Upper lobe of left lung (tissue), 6 donors: ENCODE results near the gene GNB2. TPM values are rescaled to one million over a fixed set of nuclear protein-coding genes. Genes with fewer than 3 reads are reported as not detected.
A peak's percentile ranks its signal among the peaks of the same experiment; 100 is the strongest.

Source experiments
- ATAC-seq, 2 donors: fragments of 200-7000 bp; cut with Tn5 transposase; one replicate each; pipeline ENCODE4 v1.9.1; 2022; ENCODE audit warnings: mild to moderate bottlenecking in 2 of 2, moderate library complexity in 2 of 2; ENCODE audit not compliant: low FRiP score in 2 of 2
- DNase-seq, 2 donors: peaks; one replicate each; pipeline ENCODE4 v3.0.0-alpha.2; 2019 to 2020
- H3K27ac ChIP-seq, 4 donors: fragments of 200-600 bp; sonication (generic); one replicate each; pipeline ENCODE4 v1.5.1; 2016 to 2019
- H3K27me3 ChIP-seq, 4 donors: fragments of 200-600 bp; sonication (generic); one replicate each; pipeline ENCODE4 v1.5.1; 2017 to 2019
- H3K36me3 ChIP-seq, 4 donors: fragments of 200-600 bp; sonication (generic); one replicate each; pipeline ENCODE4 v1.5.1; 2016 to 2019
- H3K4me1 ChIP-seq, 4 donors: fragments of 200-600 bp; sonication (generic); one replicate each; pipeline ENCODE4 v1.5.1; 2018 to 2019
- H3K4me3 ChIP-seq, 4 donors: fragments of 200-600 bp; sonication (generic); one replicate each; pipeline ENCODE4 v1.5.1; 2017 to 2019; ENCODE audit warnings: mild to moderate bottlenecking in 2 of 4, moderate library complexity in 1 of 4
- H3K9me3 ChIP-seq, 4 donors: fragments of 200-600 bp; sonication (generic); one replicate each; pipeline ENCODE4 v1.5.1; 2018 to 2019
- EP300 ChIP-seq, 4 donors: sonication (generic); formaldehyde crosslinking; IDR thresholded peaks; one replicate each; pipeline ENCODE4 v1.5.1; 2017; ENCODE audit warnings: antibody characterized with exemption in 4 of 4, control low read depth in 2 of 4
- POLR2A ChIP-seq, 4 donors: fragments of 450-650 bp; IDR thresholded peaks; one replicate each; pipeline ENCODE4 v1.5.1; 2016 to 2017; ENCODE audit warnings: antibody characterized with exemption in 4 of 4, mild to moderate bottlenecking in 2 of 4
- POLR2AphosphoS5 ChIP-seq, 2 donors: sonication (generic); formaldehyde crosslinking; IDR thresholded peaks; one replicate each; pipeline ENCODE4 v1.5.1; 2017; ENCODE audit warnings: antibody characterized with exemption in 2 of 2
- WGBS, 2 donors: methylation state at CpG; one replicate each; pipeline ENCODE4 v1.1.5; 2017 to 2018; 5-methylcytosine and 5-hydroxymethylcytosine counted together
- total RNA-seq, 6 donors: library from RNA; depleted of rRNA in 4 of 6; stranded (reverse); fragments of >200 nt in 4 of 6; gene quantifications; one replicate each; pipeline versions ENCODE4 v1.1.0 to v1.2.1, GENCODE V29; 2016 to 2021
- TF ChIP-seq, protein P1 (sequence below), 6 experiments: fragments of 450-650 bp in 4 of 6; fragments of 200-600 bp in 2 of 6; sonication (generic) in 2 of 6; IDR thresholded peaks; one replicate each; pipeline ENCODE4 v1.5.1; 2016 to 2019; ENCODE audit warnings: antibody characterized with exemption in 6 of 6
- donor health status: DM: no; HTN: no; CAD: no; lungs with moderate emphysema.
- donor health status: DM: no; HTN: yes; CAD: no; lungs with severe emphysema.

The GNB2 gene
- total RNA-seq, result 100 to 1,000 TPM; 153 to 291 (median 278) TPM

DNA sequence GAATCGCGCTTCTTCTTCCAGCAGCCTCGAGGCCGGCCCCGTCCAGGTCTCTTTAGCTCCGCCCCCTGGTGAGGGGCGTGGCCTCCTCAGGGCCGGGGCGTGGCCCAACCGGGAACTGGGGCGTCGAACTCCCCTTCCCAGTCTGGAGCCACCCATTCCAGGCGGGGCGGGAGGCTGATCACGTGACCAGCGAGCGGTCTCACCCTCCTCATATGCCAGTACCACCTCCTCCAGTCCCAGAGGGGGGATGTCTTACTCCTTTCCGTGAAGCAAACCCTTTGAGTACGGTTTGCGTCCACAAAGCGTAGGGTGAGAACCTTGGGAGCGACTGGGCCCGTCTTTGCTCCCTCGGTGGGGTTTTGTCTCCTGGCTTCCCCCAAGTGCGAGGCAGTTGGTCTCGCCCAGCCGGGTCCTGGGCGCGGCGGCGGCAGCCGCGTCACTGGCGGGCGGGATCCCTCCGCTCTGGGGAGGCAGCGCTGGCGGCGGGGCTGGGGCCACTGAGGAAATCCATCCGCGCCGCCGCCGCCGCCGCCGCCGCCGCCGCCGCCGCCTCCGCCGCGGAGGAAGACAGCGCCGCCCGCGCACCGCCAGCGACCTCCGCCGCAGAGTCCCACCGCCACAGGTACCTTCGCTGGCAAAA is at the start of gene GNB2:
GNB2 (plus strand) TSS at position 439 of the 640 bp plus-strand sequence. CDS start 2,526 bp downstream, outside the sequence.
- peaks cover 16 to 22% (median 21%) of the 10 kb centered on the region in 4 donors for H3K36me3 ChIP-seq
- ATAC-seq, result peak; percentile 93 to 97
- peaks cover 6 to 34% (median 18%) of the 10 kb centered on the region in 4 donors for H3K4me1 ChIP-seq
- H3K4me3 ChIP-seq, result peak within 1 kb of the TSS; percentile 87 to 96 (median 94)
- 0% methylated on average over 13 to 27 of the region's 65 CpGs for WGBS, 2 donors
- peak; percentile 100 for DNase-seq
- H3K27ac ChIP-seq, result peak within 1 kb of the TSS; percentile 97 to 100 (median 100)
- H3K9me3 ChIP-seq, result no peaks in the 10 kb centered on the region
- peak; percentile 86 to 95 for TF ChIP-seq POLR2AphosphoS5 (IDR thresholded peaks at IDR 0.05)
- TF ChIP-seq POLR2A (IDR thresholded peaks at IDR 0.05), result peak in 3 of 4 donors; percentile 55 to 93 (median 86)
- TF ChIP-seq, protein P1, sequence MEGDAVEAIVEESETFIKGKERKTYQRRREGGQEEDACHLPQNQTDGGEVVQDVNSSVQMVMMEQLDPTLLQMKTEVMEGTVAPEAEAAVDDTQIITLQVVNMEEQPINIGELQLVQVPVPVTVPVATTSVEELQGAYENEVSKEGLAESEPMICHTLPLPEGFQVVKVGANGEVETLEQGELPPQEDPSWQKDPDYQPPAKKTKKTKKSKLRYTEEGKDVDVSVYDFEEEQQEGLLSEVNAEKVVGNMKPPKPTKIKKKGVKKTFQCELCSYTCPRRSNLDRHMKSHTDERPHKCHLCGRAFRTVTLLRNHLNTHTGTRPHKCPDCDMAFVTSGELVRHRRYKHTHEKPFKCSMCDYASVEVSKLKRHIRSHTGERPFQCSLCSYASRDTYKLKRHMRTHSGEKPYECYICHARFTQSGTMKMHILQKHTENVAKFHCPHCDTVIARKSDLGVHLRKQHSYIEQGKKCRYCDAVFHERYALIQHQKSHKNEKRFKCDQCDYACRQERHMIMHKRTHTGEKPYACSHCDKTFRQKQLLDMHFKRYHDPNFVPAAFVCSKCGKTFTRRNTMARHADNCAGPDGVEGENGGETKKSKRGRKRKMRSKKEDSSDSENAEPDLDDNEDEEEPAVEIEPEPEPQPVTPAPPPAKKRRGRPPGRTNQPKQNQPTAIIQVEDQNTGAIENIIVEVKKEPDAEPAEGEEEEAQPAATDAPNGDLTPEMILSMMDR (IDR thresholded peaks at IDR 0.05), result peak in 3 of 6 experiments; percentile 27 to 32 (median 31)
- TF ChIP-seq EP300 (IDR thresholded peaks at IDR 0.05), result peak in 1 of 4 donors; percentile 69
- no peaks in the 10 kb centered on the region for H3K27me3 ChIP-seq

DNA sequence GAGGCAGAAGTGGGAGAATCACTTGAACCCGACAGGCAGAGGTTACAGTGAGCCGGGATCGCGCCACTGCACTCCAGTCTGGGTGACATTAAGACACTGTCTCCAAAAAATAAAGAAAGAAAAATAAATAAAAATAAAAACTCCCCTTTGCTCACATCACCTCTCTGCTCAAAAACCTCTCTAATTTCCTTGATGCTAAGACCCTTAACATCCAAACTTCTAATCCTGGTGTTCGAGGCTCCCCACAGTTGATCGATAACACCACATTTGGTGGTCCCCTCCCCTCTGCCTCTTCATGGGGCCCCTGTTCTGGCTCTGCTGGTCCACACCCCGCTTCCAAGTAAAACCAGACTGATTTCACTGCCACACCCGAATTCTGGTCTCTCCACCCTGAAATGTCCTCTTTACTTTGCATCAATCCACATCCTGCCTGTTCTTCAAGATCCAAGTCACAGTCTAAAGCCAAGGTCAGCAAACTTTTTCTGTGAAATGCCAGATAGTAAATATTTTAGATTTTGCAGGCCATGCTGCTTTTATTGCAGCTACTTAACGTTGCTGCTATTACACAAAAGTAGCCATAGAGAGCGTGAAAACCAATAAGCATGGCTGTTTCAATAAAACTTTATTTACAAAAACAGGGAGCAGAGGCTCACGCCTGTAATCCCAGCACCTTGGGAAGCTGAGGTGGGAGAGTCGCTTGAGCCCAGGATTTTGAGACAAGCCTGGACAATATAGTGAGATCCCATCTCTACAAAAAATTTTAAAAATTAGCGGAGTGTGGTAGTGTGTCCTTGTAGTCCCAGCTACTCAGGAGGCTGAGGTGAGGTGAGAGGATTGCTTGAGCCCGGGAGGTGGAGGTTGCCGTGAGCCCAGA is 49.4 kb upstream of the GNB2 start:
- no peaks in the 10 kb centered on the region for H3K36me3 ChIP-seq
- H3K27ac ChIP-seq, result no peak overlapping the region
- H3K4me1 ChIP-seq, result peaks cover 8 to 13% (median 10%) of the 10 kb centered on the region in 4 donors
- H3K9me3 ChIP-seq, result no peaks in the 10 kb centered on the region
- WGBS, 2 donors, result 87 to 90% methylated on average over 15 of the region's 15 CpGs
- no peak overlapping the region for H3K4me3 ChIP-seq
- TF ChIP-seq, protein P1 (IDR thresholded peaks at IDR 0.05), result no peak
- TF ChIP-seq POLR2A (IDR thresholded peaks at IDR 0.05), result no peak
- TF ChIP-seq POLR2AphosphoS5 (IDR thresholded peaks at IDR 0.05), result no peak
- TF ChIP-seq EP300 (IDR thresholded peaks at IDR 0.05), result no peak
- DNase-seq (no peak), ATAC-seq (no peak)
- no peaks in the 10 kb centered on the region for H3K27me3 ChIP-seq

DNA sequence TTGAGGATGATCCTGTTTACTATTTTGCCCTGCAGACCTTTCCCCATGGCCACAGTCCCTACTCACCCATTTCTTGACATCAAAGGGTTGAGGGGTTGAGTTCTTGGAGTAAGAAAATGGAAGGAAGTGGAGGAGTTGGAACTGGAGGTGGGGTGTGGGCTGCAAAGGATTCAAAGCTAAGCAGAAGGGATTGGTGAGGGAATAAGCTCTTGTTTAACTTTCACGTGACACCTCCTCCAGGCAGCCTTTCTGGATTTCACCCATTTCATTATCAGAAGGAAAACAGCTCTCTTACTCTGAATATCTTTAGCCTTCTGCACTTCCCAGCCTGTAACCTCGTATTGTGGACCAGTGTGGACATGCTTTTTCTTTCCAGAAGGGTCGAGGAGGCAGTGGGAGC is 47.5 kb upstream of the GNB2 start:
- TF ChIP-seq POLR2AphosphoS5 (IDR thresholded peaks at IDR 0.05) (no peak), EP300 (IDR thresholded peaks at IDR 0.05) (no peak)
- H3K4me1 ChIP-seq, result peaks cover 8 to 13% (median 10%) of the 10 kb centered on the region in 4 donors
- whole genome bisulfite sequencing, 2 donors, result 10 to 25% methylated on average over 3 of the region's 3 CpGs
- H3K27me3 ChIP-seq, result no peaks in the 10 kb centered on the region
- ATAC-seq, result no peak
- no peak for DNase-seq
- H3K36me3 ChIP-seq, result no peaks in the 10 kb centered on the region
- H3K4me3 ChIP-seq, result peak overlapping the region in 3 of 4 donors; percentile 21 to 43 (median 28)
- peak overlapping the region in 2 of 4 donors; percentile 52 to 67 for H3K27ac ChIP-seq
- H3K9me3 ChIP-seq, result no peaks in the 10 kb centered on the region

DNA sequence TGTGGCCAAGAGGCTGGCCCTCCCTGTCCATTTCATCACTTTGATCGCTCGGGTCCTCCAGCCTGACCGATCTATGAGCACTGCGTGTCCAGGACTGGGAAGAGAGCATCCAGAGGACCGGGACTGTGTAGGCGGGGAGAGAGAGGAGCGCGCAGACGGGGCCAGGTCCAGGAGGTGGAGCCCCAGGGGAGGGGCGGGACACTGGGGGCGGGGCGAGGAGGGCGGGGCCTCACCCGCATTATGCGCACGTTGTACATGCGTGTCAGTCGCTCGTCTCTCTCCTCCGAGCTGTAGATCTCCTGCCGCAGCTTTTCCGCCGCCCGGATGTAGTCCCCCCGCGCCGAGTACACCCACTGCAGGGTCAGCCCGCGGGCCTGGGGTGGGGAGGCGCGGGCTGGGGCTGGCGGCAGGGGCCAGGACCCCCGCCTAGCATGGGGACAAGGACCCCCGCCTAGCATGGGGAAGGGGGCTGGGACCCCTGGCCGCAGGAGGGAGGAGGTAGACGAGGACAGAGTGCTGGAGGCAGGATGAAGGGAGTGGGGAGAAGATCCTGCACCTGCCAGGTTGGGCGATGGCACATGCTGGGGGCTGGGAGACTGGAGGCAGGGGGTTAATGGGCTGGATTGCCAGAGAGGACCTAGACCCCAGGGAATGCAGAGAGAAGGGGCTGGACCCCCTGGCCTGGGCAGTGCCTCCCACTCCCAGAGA is 46.9 kb upstream of the GNB2 start:
- 3 to 7% methylated on average over 11 to 37 of the region's 37 CpGs for WGBS, 2 donors
- Histone ChIP-seq H3K27ac (peak overlapping the region in 3 of 4 donors; percentile 1 to 67 (median 52)), H3K9me3 (no peaks in the 10 kb centered on the region), H3K36me3 (no peaks in the 10 kb centered on the region), H3K4me3 (peak overlapping the region in 3 of 4 donors; percentile 21 to 43 (median 28)), H3K27me3 (no peaks in the 10 kb centered on the region), H3K4me1 (peaks cover 8 to 13% (median 10%) of the 10 kb centered on the region in 4 donors)
- ATAC-seq (peak; percentile 93 to 97), DNase-seq (peak; percentile 84 to 97)
- TF ChIP-seq POLR2A (IDR thresholded peaks at IDR 0.05), result no peak
- TF ChIP-seq, protein P1 (IDR thresholded peaks at IDR 0.05), result no peak
- no peak for TF ChIP-seq POLR2AphosphoS5 (IDR thresholded peaks at IDR 0.05)
- TF ChIP-seq EP300 (IDR thresholded peaks at IDR 0.05), result no peak
